GM19452 (cell line): ENCODE measurements around the gene TMEM184A.
A peak's percentile ranks its signal among the peaks of the same experiment; 100 is the strongest.
"Not testable (repeated sequence)": the region's sequence is repeated elsewhere in the genome, so short reads cannot be mapped to it uniquely, and the experiment has no call there.

Experiments
- ATAC-seq: cut with Tn5 transposase; IDR thresholded peaks from one replicate; pipeline ENCODE4 v1.9.1; 2021; ENCODE audit not compliant: unreplicated experiment

Gene TMEM184A

DNA sequence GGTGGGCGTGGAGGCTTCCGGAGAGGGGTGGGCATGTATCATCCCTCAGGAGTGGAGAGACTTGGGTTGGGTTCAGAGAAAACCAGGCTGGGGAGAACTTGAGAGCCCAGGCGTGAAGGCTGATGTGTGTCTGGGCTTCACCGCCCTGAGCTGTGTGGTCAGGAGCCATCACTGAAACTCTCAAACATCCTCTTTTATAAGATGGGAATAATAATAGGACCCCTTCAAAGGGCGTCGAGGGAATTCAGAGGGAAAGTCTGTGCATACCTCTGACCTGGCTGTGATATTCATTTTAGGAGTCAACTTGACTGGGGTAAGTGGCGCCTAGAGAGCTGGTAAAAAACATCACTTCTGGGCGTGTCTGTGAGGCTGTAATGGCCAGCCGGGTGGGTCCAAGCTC is 34.9 kb upstream of the TMEM184A start:
- no peak for ATAC-seq

- no peak for ATAC-seq
Observed at GRCh38 chr7:1590476-1590875, 34.5 kb upstream of the TMEM184A start.

DNA sequence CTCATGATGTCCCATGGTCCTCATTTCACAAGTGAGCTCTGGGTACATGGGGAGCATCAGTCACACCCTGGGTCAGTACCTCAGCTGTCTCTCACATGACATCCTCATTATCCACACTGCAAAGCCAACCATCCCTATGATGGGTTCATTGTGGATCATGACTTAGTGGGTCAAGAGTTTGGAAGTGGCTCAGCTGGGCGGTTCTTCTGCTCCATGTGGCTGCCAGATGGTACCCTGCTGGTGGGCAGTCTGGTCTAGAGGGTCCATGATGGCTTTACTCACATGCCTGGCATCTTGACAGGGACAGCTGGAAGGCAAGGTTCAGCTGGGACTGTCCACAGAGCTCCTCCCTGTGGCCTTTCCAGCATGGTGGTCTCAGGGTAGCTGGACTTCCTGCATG is 33.0 kb upstream of the TMEM184A start:
- ATAC-seq, result no peak

DNA sequence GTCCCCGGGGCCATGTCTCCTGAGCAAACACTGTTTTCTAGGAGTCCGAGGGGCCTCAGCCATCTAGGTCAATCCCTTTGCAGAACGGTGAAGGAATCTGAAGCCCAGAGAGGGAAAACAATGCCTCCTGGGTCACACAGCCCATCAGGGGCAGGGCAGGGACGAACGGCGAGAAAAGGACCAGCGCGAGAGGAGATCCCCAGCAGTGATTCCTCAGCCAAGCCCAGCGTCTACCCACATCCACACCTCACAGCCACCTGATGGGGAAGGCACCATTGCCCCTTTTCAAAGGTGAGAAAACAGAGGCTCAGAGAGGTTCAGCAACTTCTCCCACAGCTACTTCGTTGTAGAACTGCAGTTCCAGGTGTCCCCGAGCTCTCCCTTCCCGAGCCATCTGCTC is 31.7 kb upstream of the TMEM184A start:
- no peak for ATAC-seq

GRCh38 chr7:1586827-1587705 is 31.1 kb upstream of the TMEM184A start:
- no peak for ATAC-seq

GRCh38 chr7:1586126-1586826 is 30.3 kb upstream of the TMEM184A start:
- no peak for ATAC-seq

- ATAC-seq, result no peak
Observed at GRCh38 chr7:1585142-1585981, 29.4 kb upstream of the TMEM184A start.

DNA sequence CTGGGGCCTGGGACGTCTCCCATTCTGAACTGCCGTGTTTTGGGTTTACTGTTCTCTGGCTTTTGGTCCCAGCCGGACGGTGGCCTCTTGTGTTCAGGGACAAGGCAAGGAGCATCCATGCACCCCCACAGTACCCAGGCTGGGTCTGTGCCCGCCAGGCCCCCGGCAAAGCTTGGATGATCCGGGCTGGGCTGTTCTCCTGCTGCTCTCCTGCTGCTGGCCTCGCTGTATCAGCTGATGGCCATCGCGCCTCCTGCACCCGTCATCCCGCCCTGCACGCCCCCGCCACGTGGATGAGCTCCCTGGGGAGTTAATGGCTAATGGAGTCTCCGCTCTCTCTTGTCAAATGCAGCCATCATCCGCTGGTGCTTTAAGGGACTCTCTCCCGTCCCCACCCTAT is 28.7 kb upstream of the TMEM184A start:
- ATAC-seq, result no peak

DNA sequence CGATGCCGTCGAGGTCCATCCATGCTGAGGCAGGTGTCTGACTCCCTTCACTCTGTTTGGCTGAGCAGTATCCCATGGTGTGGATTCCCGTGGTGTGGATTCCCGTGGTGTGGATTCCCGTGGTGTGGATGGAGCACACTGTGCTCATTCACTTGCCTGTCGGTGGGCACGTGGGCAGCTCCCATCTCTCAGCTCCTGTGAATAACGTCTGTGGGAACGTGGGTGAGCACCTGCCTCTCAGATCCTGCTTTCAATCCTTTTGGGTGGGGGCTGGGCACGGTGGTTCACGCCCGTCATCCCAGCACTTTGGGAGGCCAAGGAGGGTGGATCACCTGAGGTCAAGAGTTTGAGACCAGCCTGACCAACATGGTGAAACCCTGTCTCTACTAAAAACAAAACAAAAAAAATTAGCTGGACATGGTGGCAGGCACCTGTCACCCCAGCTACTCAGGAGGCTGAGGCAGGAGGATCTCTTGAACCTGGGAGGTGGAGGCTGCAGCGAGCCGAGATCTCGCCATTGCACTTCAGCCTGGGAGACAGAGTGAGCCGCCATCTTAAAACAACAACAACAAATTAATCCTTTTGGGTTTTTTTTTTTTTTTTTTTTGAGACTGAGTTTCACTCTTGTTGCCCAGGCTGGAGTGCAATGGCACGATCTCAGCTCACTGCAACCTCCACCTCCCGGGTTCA is 27.4 kb upstream of the TMEM184A start:
- ATAC-seq, result not testable (repeated sequence)

- ATAC-seq, result no peak
Observed at GRCh38 chr7:1580422-1581030, 24.5 kb upstream of the TMEM184A start.

- no peak for ATAC-seq
Observed at GRCh38 chr7:1579481-1580421, 23.7 kb upstream of the TMEM184A start.

DNA sequence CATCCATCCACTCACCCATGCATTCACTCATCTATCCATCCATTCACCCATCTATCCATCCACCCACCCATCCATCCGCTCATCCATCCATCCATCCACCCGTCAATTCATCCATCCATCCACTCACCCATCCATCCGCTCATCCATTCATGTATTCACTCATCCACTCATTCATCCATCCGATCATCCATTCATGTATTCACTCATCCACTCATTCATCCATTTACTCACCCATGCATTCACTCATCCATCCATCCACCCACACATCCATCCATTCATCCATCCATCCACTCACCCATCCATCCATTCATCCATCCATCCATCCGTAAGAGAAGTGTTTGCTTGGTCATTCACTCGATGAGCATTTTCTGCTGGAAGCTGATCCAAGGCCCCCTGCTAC is 22.5 kb upstream of the TMEM184A start:
- no peak for ATAC-seq

- ATAC-seq, result no peak
Observed at GRCh38 chr7:1576521-1577253, 20.7 kb upstream of the TMEM184A start.

DNA sequence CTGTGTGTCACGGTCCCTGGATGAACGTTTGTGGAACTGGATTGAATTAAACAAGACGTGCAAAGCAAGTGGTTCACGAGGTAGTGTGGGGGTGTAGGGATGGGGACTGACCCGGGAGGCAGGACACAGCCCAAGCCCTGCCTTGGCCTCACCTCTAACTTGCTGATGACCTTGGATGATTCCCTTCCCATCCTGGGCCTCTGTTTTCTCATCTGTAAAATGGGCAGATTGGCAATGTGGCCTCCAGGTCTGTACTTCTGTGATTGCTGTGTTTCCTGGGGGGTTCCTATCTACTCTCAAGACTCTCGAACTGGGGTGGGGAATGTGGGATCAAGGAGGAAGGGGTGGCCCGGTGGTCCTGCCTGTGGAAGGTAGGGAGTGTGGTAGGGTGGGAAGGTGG is 19.8 kb upstream of the TMEM184A start:
- ATAC-seq, result no peak

- ATAC-seq, result no peak
Observed at GRCh38 chr7:1572111-1572822, 16.3 kb upstream of the TMEM184A start.

DNA sequence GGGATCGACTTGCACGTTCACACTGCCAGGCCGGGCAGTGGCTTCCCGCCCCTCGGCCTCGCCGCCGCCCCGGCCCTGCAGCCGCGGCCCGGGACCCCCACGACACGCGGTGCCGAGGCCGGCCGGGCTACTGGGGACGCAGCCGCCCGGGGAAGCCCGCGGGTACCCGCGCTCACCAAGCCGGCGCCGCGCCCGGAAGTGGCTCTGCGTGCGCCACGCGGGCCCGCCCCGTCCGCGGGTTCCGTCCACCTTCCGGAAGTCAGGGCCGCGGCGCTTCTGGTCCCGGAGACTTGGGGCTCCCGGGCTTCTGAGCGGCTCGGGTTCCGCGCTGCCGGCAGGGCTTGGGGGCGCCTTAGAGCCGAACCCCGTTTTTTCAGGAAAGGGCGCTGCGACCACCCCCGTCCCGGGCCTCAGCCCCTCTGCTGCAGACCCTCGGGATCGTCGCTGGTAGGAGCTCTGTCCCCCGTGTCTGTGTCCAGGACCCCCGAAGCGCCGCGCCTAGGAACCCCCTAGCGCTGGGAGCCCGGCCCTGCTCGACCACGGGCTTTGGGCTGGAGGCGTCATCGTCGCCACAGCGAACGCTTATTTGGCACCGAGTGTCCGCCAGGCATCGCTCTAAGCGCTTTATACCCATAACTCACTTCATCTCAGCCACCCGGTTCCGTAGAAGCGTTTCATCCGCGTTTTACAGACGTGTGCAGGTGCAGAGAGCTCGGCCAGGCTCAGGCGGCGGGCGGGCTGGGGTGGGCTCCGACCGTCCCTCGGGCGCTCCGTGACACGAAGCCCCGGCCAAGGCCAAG is 14.0 kb upstream of the TMEM184A start, which contains the start of gene PSMG3:
Gene PSMG3, minus strand, starts transcription at position 200 of the 800 bp plus-strand sequence. CDS start 693 bp downstream, outside the sequence.
- ATAC-seq, result peak; percentile 91

- ATAC-seq, result no peak
Observed at GRCh38 chr7:1569440-1569832, 13.4 kb upstream of the TMEM184A start.
